ENCODE data around the gene KLHL29. TPM values are rescaled to one million over a fixed set of nuclear protein-coding genes. Genes with fewer than 3 reads are reported as not detected.

KLHL29 gene
- total and polyA plus RNA-seq, 8 donors = 1.8 to 10.5 (median 2.8) TPM

DNA sequence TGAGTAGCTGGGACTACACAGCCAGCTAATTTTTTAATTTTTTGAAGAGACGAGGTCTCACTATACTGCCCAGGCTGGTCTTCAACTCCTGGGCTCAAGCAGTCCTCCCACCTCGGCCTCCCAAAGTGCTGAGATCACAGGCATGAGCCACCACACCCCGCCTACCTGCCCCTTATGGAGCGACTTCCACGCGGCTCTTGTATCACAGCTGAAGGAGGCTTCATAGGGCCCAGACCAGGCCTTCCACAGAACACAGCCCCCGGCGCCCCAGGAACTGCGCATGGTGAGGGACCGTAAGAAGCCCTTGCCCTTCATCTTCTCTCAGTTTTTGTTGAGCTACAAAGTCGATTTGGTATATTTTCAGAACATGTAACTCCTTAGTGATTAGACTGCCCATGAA, 220.3 kb downstream of the KLHL29 start:
- no peaks in the 10 kb centered on the region for H3K4me1 ChIP-seq
- no peak for ATAC-seq
- peaks cover 0 to 10% of the 10 kb centered on the region in 2 donors for H3K9me3 ChIP-seq
- no peaks in the 10 kb centered on the region for H3K27me3 ChIP-seq
- intact Hi-C loops (cut with DNase I) = no loop called here
- TF ChIP-seq CTCF (IDR thresholded peaks at IDR 0.05) = no peak
- no peak overlapping the region for H3K27ac ChIP-seq
- H3K4me3 ChIP-seq = no peak overlapping the region
- peak in 1 of 4 donors; percentile 12 for DNase-seq
- no peaks in the 10 kb centered on the region for H3K36me3 ChIP-seq

DNA sequence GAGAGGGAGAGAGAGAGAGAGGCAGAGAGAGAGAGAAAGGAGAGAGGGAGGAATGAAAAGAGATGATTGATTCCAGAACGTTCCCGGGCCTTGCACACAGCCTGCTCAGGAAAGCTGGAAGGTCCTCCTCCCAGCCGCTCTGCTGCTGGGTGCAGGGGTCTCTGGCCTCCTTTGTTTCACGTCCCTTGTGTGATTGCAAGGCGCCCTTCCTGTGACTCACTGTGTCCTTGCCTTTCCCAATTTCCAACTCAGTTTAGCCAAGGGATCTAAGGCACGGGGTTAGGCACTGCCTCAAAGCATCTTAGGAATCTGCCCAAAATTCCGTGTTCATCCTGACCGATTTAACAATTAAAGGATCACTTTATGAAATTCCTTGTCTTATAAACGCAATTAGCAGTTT, 221.2 kb downstream of the KLHL29 start:
- TF ChIP-seq CTCF (IDR thresholded peaks at IDR 0.05) = no peak
- H3K27ac ChIP-seq = no peak overlapping the region
- no peaks in the 10 kb centered on the region for H3K27me3 ChIP-seq
- DNase-seq (no peak), ATAC-seq (no peak)
- intact Hi-C loops (cut with DNase I) = no loop called here
- H3K36me3 ChIP-seq = no peaks in the 10 kb centered on the region
- H3K9me3 ChIP-seq = peaks cover 0 to 14% of the 10 kb centered on the region in 2 donors
- no peaks in the 10 kb centered on the region for H3K4me1 ChIP-seq
- H3K4me3 ChIP-seq = no peak overlapping the region

DNA sequence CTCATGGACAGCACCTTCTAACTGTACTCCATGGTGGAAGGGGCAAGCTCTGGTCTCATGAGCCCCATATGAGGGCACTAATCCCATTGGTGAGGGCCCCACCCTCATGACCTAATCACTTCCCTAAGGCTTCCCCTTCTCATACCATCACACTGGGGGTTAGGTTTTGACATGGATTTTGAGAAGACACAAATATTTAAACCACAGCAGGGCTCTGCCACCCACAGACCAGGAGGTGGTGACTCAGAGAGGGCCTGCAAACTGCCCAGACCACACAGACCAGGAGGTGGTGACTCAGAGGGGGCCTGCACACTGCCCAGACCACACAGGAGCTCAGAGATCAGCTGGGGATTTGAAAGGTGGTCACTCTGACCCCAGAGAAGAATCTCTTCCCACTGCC, 222.0 kb downstream of the KLHL29 start:
- H3K27ac ChIP-seq = no peak overlapping the region
- no peaks in the 10 kb centered on the region for H3K4me1 ChIP-seq
- no peak for ATAC-seq
- peaks cover 0 to 20% of the 10 kb centered on the region in 2 donors for H3K9me3 ChIP-seq
- H3K27me3 ChIP-seq = no peaks in the 10 kb centered on the region
- intact Hi-C loops (cut with DNase I) = no loop called here
- no peak for DNase-seq
- H3K4me3 ChIP-seq = no peak overlapping the region
- TF ChIP-seq CTCF (IDR thresholded peaks at IDR 0.05) = no peak
- no peaks in the 10 kb centered on the region for H3K36me3 ChIP-seq

DNA sequence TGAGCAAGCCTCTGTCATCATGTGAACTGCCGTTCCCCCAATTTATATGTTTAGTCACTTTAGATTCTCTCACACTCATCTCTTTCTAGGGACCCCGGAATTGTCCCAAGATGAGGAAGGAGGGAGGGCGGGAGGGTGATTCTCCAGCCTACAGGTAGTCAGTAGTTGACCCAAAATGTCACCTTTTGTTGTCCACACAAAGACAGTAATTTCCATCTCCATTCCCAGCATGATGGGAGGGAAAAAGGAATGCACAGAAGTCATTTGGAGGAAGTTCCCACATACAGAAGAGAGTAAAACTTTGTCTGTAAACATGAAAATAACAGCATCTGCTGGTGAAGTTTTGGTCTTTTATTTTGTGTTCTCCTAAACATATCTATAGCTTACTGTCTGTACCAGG, 222.9 kb downstream of the KLHL29 start:
- no peak overlapping the region for H3K4me3 ChIP-seq
- H3K9me3 ChIP-seq = peaks cover 0 to 20% of the 10 kb centered on the region in 2 donors
- H3K27ac ChIP-seq = no peak overlapping the region
- H3K36me3 ChIP-seq = no peaks in the 10 kb centered on the region
- H3K4me1 ChIP-seq = no peaks in the 10 kb centered on the region
- H3K27me3 ChIP-seq = no peaks in the 10 kb centered on the region
- TF ChIP-seq CTCF (IDR thresholded peaks at IDR 0.05) = no peak
- no peak for ATAC-seq
- intact Hi-C loops (cut with DNase I) = no loop called here
- no peak for DNase-seq

- no peak overlapping the region for H3K27ac ChIP-seq
- no peak for TF ChIP-seq CTCF (IDR thresholded peaks at IDR 0.05)
- H3K27me3 ChIP-seq = no peaks in the 10 kb centered on the region
- peaks cover 0 to 20% of the 10 kb centered on the region in 2 donors for H3K9me3 ChIP-seq
- H3K4me1 ChIP-seq = no peaks in the 10 kb centered on the region
- H3K36me3 ChIP-seq = no peaks in the 10 kb centered on the region
- intact Hi-C loops (cut with DNase I) = no loop called here
- no peak for ATAC-seq
- peak in 1 of 4 donors; percentile 18 for DNase-seq
- H3K4me3 ChIP-seq = no peak overlapping the region
Observed at GRCh38 chr2:23609254-23609653, 224.3 kb downstream of the KLHL29 start.
